Activated CD8-positive, alpha-beta memory T cell treated with anti-CD3 and anti-CD28 coated beads for 1 hour (primary cell): ENCODE measurements around the gene PARN.
"Not testable (repeated sequence)": the region's sequence is repeated elsewhere in the genome, so short reads cannot be mapped to it uniquely, and the experiment has no call there.

Source experiments
- DNase-seq, 2 donors: peaks; one replicate each; pipeline ENCODE4 v3.0.0-alpha.2; 2020; ENCODE audit warnings: low read depth in 1 of 2; ENCODE audit errors: extremely low read depth in 1 of 2

PARN gene

GRCh38 chr16:14405611-14406537 lies 224.2 kb downstream of the PARN start:
- DNase-seq, result no peak

GRCh38 chr16:14403001-14403389 lies 227.1 kb downstream of the PARN start:
- DNase-seq, result not testable (repeated sequence)

DNA sequence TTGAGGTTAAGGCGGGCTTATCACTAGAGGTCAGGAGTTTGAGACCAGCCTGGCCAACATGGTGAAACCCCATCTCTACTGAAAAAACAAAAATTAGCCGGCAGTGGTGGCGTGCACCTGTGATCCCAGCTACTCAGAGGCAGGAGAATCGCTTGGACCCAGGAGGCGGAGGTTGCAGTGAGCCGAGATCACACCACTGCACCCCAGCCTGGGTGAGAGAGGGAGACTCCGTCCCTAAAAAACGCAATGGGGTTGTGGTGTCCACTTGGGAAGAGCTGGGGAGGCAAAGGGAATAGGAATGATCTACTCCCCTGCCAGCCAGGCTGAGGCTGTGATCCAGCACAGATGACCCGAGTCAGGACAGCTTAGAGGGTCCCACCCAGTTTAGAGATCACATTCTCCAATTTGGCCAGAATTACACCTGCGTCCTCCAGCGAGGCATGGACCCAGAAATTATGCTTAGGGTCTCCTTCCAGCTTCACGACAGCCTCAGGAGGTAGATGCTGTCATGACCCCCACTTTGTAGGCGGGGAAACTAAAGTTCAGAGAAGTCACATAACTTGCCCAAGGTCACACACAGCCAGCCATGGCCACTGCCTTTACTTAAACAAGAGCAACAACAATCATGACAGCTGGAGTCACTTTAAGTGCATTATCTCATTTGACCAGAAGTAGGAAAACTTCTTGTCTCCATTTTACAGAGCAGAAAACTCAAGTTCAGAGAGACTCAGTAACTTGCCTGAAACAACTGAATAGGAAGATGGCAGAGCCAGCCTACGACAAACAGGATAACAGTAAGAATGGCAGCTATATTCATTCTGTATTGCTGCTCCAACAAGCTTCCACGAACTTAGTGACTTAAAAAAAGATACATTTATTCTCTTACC lies 227.7 kb downstream of the PARN start:
- DNase-seq, result not testable (repeated sequence)

- DNase-seq, result not testable (repeated sequence)
Observed at GRCh38 chr16:14401711-14402061, 228.4 kb downstream of the PARN start.

DNA sequence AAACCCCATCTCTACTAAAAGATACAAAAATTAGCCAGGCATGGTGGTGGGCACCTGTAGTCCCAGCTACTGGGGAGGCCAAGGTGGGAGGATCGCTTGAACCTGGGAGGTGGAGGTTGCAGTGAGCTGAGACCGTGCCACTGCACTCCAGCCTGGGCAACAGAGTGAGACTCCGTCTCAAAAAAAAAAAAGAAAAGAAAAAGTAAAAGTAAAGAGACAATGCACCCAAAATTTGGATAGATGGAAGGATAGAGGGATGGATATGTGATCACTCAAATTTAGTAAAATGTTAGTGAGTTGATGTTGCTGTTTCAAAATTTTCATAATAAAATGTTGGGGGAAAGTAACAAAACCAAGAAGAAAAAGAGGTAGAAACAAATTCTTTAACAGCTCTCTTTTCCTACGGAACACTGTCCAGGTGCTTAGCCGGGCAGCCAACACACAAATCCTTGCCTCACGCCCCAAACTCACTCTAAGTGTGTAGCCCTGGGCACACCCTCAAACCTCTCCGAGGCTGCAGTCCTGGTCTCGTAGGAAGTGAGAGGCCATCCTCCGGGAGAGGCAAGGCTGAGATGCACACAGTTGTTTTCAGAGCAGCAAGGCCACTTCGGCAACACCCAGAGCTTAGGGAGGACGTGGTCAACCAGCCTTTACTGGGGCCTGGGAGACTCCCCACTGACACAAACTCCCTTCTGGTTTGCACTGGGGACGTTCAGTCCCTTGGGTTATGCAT lies 228.9 kb downstream of the PARN start:
- DNase-seq, result not testable (repeated sequence)

GRCh38 chr16:14400285-14400977 lies 229.6 kb downstream of the PARN start:
- DNase-seq, result no peak

- no peak for DNase-seq
Observed at GRCh38 chr16:14399378-14400284, 230.4 kb downstream of the PARN start.

DNA sequence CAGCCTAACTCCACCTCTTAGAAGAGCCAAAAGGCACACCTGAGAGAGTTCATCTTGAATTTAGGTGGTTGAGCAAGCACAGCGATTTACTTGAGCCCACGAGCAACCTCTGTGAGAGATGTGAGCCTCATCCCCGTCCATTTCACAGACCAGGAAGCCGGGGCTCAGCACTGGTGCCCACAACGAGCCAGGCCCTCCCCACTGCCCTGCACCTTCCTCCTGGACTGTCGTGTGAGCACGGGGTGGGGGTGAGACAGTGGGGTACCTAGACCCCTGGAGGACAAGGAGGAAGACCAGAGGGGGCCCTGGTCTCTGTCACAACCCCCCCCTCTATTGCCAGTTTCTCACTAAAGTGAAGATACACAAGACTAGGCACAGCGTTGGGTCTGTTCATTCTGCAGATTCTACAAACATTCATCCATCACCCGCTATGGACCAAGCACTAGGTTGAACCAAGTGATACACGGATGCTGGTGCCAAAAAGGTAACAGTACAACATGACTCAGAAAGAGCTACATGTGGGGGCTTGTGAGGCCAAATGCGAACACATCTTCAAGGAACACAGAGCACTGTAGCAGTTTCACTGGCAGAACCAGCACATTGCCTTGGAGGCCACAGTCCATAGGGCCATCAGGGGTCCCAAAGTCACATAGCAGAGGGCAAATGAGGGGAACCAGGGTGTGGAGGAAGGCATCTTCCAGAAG lies 231.9 kb downstream of the PARN start:
- no peak for DNase-seq

- DNase-seq, result not testable (repeated sequence)
Observed at GRCh38 chr16:14395710-14396304, 234.3 kb downstream of the PARN start.

- no peak for DNase-seq
Observed at GRCh38 chr16:14394834-14395233, 235.2 kb downstream of the PARN start.

DNA sequence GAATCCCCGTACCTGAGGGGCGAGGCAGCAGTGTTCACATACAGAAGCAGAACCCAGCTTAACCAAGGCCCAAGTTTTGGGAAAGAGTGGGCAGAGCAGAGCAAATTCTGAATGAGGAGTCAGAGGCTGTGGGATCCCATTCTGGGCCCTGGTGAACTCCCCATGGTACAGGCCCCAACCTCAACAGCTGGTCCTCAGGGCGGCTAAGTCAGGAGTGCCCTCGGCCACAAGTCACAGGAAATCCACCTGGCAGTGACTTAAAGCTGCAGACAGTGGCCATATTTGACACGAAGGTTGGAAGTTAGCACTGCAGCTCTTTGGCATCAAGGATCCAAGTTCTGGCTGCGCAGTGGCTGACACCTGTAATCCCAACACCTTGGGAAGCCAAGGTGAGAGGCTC lies 237.1 kb downstream of the PARN start:
- no peak for DNase-seq

GRCh38 chr16:14389359-14389758 lies 240.7 kb downstream of the PARN start:
- DNase-seq, result no peak

GRCh38 chr16:14388243-14388642 lies 241.8 kb downstream of the PARN start:
- DNase-seq, result no peak

DNA sequence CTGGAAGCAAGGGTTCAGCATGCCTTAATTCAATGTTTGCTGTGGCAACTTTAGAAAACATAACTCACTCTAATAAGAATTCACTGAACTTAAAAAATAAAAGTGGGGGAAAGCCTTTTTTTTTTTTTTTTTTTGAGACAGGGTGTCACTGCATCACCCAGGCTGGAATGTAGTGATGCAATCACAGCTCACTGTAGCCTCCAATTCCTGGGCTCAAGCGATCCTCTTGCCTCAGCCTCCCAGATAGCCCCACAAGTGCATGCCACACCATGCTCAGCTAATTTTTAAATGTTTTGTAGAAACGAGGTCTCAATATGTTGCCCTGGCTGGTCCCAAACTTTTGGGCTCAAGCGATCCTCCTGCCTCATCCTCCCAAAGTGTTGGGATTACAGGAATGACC lies 243.9 kb downstream of the PARN start:
- DNase-seq, result no peak
